HG02884 (cell line): ENCODE measurements around the gene GSK3A.
A peak's percentile ranks its signal among the peaks of the same experiment; 100 is the strongest.
"Not testable (repeated sequence)": the region's sequence is repeated elsewhere in the genome, so short reads cannot be mapped to it uniquely, and the experiment has no call there.

ENCODE experiments used
- ATAC-seq: cut with Tn5 transposase; IDR thresholded peaks from one replicate; pipeline ENCODE4 v1.9.1; 2021; ENCODE audit warnings: mild to moderate bottlenecking, moderate library complexity; ENCODE audit not compliant: unreplicated experiment

GSK3A gene

GRCh38 chr19:42268704-42269477 is 26.5 kb upstream of the GSK3A start, which contains the start of gene CIC:
Gene CIC, plus strand, starts transcription at chr19:42269252. Its CDS starts 2,532 bp downstream, at chr19:42271784.
- peak; percentile 72 for ATAC-seq

- ATAC-seq = peak; percentile 49
Measured at GRCh38 chr19:42268142-42268703, 25.8 kb upstream of the GSK3A start.

- no peak for ATAC-seq
Measured at GRCh38 chr19:42267644-42268141, 25.3 kb upstream of the GSK3A start.

GRCh38 chr19:42266928-42267603 is 24.7 kb upstream of the GSK3A start:
- not testable (repeated sequence) for ATAC-seq

- not testable (repeated sequence) for ATAC-seq
Measured at GRCh38 chr19:42266105-42266504, 23.7 kb upstream of the GSK3A start.

GRCh38 chr19:42261763-42262162 is 19.4 kb upstream of the GSK3A start:
- ATAC-seq = no peak

- not testable (repeated sequence) for ATAC-seq
Measured at GRCh38 chr19:42257842-42258241, 15.4 kb upstream of the GSK3A start.

- no peak for ATAC-seq
Measured at GRCh38 chr19:42255766-42256745, 13.7 kb upstream of the GSK3A start.

- ATAC-seq = peak; percentile 51
Measured at GRCh38 chr19:42254850-42255765, 12.7 kb upstream of the GSK3A start, which contains the start of gene ERF. Gene ERF, minus strand, starts transcription at chr19:42255128. Its CDS starts 129 bp downstream, at chr19:42254999.

- ATAC-seq = no peak
Measured at GRCh38 chr19:42254089-42254849, 11.9 kb upstream of the GSK3A start.

- ATAC-seq = no peak
Measured at GRCh38 chr19:42253245-42254088, 11.1 kb upstream of the GSK3A start.

- ATAC-seq = no peak
Measured at GRCh38 chr19:42252365-42253244, 10.2 kb upstream of the GSK3A start.

- ATAC-seq = no peak
Measured at GRCh38 chr19:42251572-42252358, 9.4 kb upstream of the GSK3A start.

GRCh38 chr19:42250666-42251531 is 8.5 kb upstream of the GSK3A start:
- no peak for ATAC-seq

- ATAC-seq = no peak
Measured at GRCh38 chr19:42250183-42250665, 7.8 kb upstream of the GSK3A start.
